ENCODE data around the gene DHX38. TPM values are rescaled to one million over a fixed set of nuclear protein-coding genes. Genes with fewer than 3 reads are reported as not detected.

DHX38 gene
- total and polyA plus RNA-seq, 3 experiments from 2014 or later = 32.7 to 98.3 (median 93.6) TPM

GRCh38 chr16:72138064-72138572, 44.5 kb downstream of the DHX38 start:
- Histone ChIP-seq H3K4me3 (ENCODE audit: low read length) (no peak overlapping the region), H3K9me3 (ENCODE audit: low read length) (no peaks in the 10 kb centered on the region), H3K4me1 (ENCODE audit: insufficient read depth, low read length) (no peaks in the 10 kb centered on the region), H3K27me3 (ENCODE audit: insufficient read depth, low read length, poor library complexity, severe bottlenecking) (no peaks in the 10 kb centered on the region), H3K36me3 (ENCODE audit: insufficient read depth, low read length) (no peaks in the 10 kb centered on the region), H3K27ac (ENCODE audit: low read depth, low read length) (no peak overlapping the region)
- Mint-ChIP-seq H3K27ac (no peak overlapping the region), H3K9me3 (no peaks in the 10 kb centered on the region), H3K4me3 (no peak overlapping the region), H3K27me3 (peaks cover 1 to 19% of the 10 kb centered on the region in 2 donors), H3K36me3 (no peaks in the 10 kb centered on the region), H3K4me1 (no peaks in the 10 kb centered on the region)
- no peak for DNase-seq
- ChIA-PET CTCF (interaction anchor here (3.6 kb wide), 1 partner anchor 14 kb away, joined by 9 read pairs; no protein-coding TSS in a partner anchor), POLR2A (no interaction called here)

- H3K27me3 Mint-ChIP-seq = peaks cover 2 to 21% of the 10 kb centered on the region in 2 donors
- no peaks in the 10 kb centered on the region for H3K9me3 Mint-ChIP-seq
- no peaks in the 10 kb centered on the region for H3K9me3 ChIP-seq (ENCODE audit: low read length)
- H3K4me1 ChIP-seq (ENCODE audit: insufficient read depth, low read length) = no peaks in the 10 kb centered on the region
- POLR2A ChIA-PET = no interaction called here
- CTCF ChIA-PET = no interaction called here
- no peaks in the 10 kb centered on the region for H3K36me3 Mint-ChIP-seq
- no peak overlapping the region for H3K4me3 ChIP-seq (ENCODE audit: low read length)
- no peaks in the 10 kb centered on the region for H3K36me3 ChIP-seq (ENCODE audit: insufficient read depth, low read length)
- no peak overlapping the region for H3K27ac ChIP-seq (ENCODE audit: low read depth, low read length)
- no peaks in the 10 kb centered on the region for H3K4me1 Mint-ChIP-seq
- DNase-seq = no peak
- H3K27me3 ChIP-seq (ENCODE audit: insufficient read depth, low read length, poor library complexity, severe bottlenecking) = no peaks in the 10 kb centered on the region
- no peak overlapping the region for H3K27ac Mint-ChIP-seq
- no peak overlapping the region for H3K4me3 Mint-ChIP-seq
Measured at GRCh38 chr16:72139908-72140307, 46.3 kb downstream of the DHX38 start.

GRCh38 chr16:72142476-72142875, 48.8 kb downstream of the DHX38 start:
- Histone ChIP-seq H3K27ac (ENCODE audit: low read depth, low read length) (no peak overlapping the region), H3K4me3 (ENCODE audit: low read length) (no peak overlapping the region), H3K4me1 (ENCODE audit: insufficient read depth, low read length) (no peaks in the 10 kb centered on the region), H3K27me3 (ENCODE audit: insufficient read depth, low read length, poor library complexity, severe bottlenecking) (no peaks in the 10 kb centered on the region), H3K9me3 (ENCODE audit: low read length) (no peaks in the 10 kb centered on the region), H3K36me3 (ENCODE audit: insufficient read depth, low read length) (no peaks in the 10 kb centered on the region)
- no peaks in the 10 kb centered on the region for H3K4me1 Mint-ChIP-seq
- H3K27ac Mint-ChIP-seq = no peak overlapping the region
- no peak overlapping the region for H3K4me3 Mint-ChIP-seq
- H3K27me3 Mint-ChIP-seq = peaks cover 2 to 18% of the 10 kb centered on the region in 2 donors
- peaks cover 0 to 6% (median under 1%) of the 10 kb centered on the region in 5 donors for H3K9me3 Mint-ChIP-seq
- ChIA-PET CTCF (no interaction called here), POLR2A (no interaction called here)
- no peak for DNase-seq
- no peaks in the 10 kb centered on the region for H3K36me3 Mint-ChIP-seq

GRCh38 chr16:72149676-72150464, 56.2 kb downstream of the DHX38 start:
- Mint-ChIP-seq H3K4me1 (no peaks in the 10 kb centered on the region), H3K27ac (no peak overlapping the region), H3K9me3 (peaks cover 0 to 6% (median 3%) of the 10 kb centered on the region in 5 donors), H3K27me3 (no peaks in the 10 kb centered on the region), H3K4me3 (no peak overlapping the region), H3K36me3 (no peaks in the 10 kb centered on the region)
- no peaks in the 10 kb centered on the region for H3K36me3 ChIP-seq (ENCODE audit: insufficient read depth, low read length)
- ChIA-PET CTCF (no interaction called here), POLR2A (no interaction called here)
- no peak overlapping the region for H3K4me3 ChIP-seq (ENCODE audit: low read length)
- no peaks in the 10 kb centered on the region for H3K27me3 ChIP-seq (ENCODE audit: insufficient read depth, low read length, poor library complexity, severe bottlenecking)
- no peaks in the 10 kb centered on the region for H3K9me3 ChIP-seq (ENCODE audit: low read length)
- H3K4me1 ChIP-seq (ENCODE audit: insufficient read depth, low read length) = no peaks in the 10 kb centered on the region
- H3K27ac ChIP-seq (ENCODE audit: low read depth, low read length) = no peak overlapping the region
- no peak for DNase-seq

- no peak overlapping the region for H3K27ac Mint-ChIP-seq
- H3K9me3 Mint-ChIP-seq = peaks cover 0 to 4% (median 0%) of the 10 kb centered on the region in 5 donors
- H3K27me3 Mint-ChIP-seq = peaks cover 3 to 16% of the 10 kb centered on the region in 2 donors
- no peak overlapping the region for H3K4me3 Mint-ChIP-seq
- Histone ChIP-seq H3K36me3 (ENCODE audit: insufficient read depth, low read length) (no peaks in the 10 kb centered on the region), H3K9me3 (ENCODE audit: low read length) (no peaks in the 10 kb centered on the region), H3K27me3 (ENCODE audit: insufficient read depth, low read length, poor library complexity, severe bottlenecking) (no peaks in the 10 kb centered on the region), H3K4me3 (ENCODE audit: low read length) (no peak overlapping the region), H3K27ac (ENCODE audit: low read depth, low read length) (no peak overlapping the region), H3K4me1 (ENCODE audit: insufficient read depth, low read length) (no peaks in the 10 kb centered on the region)
- POLR2A ChIA-PET = no interaction called here
- DNase-seq = no peak
- CTCF ChIA-PET = no interaction called here
- H3K36me3 Mint-ChIP-seq = peaks cover 0 to 4% (median 0%) of the 10 kb centered on the region in 3 donors
- no peaks in the 10 kb centered on the region for H3K4me1 Mint-ChIP-seq
Measured at GRCh38 chr16:72159386-72159785, 65.7 kb downstream of the DHX38 start.

- no peak for DNase-seq
- Mint-ChIP-seq H3K36me3 (peaks cover 0 to 4% (median 0%) of the 10 kb centered on the region in 3 donors), H3K4me3 (no peak overlapping the region), H3K4me1 (no peaks in the 10 kb centered on the region), H3K27me3 (peaks cover 4 to 19% of the 10 kb centered on the region in 2 donors), H3K9me3 (peaks cover 0 to 4% (median 0%) of the 10 kb centered on the region in 5 donors), H3K27ac (no peak overlapping the region)
- Histone ChIP-seq H3K27ac (ENCODE audit: low read depth, low read length) (no peak overlapping the region), H3K27me3 (ENCODE audit: insufficient read depth, low read length, poor library complexity, severe bottlenecking) (no peaks in the 10 kb centered on the region), H3K36me3 (ENCODE audit: insufficient read depth, low read length) (no peaks in the 10 kb centered on the region), H3K9me3 (ENCODE audit: low read length) (no peaks in the 10 kb centered on the region), H3K4me1 (ENCODE audit: insufficient read depth, low read length) (no peaks in the 10 kb centered on the region), H3K4me3 (ENCODE audit: low read length) (no peak overlapping the region)
- ChIA-PET CTCF (no interaction called here), POLR2A (no interaction called here)
Measured at GRCh38 chr16:72159801-72160200, 66.2 kb downstream of the DHX38 start.

- CTCF ChIA-PET = no interaction called here
- Mint-ChIP-seq H3K9me3 (peaks cover 0 to 4% (median 0%) of the 10 kb centered on the region in 5 donors), H3K36me3 (peaks cover 0 to 4% (median 0%) of the 10 kb centered on the region in 3 donors), H3K27ac (no peak overlapping the region), H3K4me1 (no peaks in the 10 kb centered on the region), H3K27me3 (peaks cover 5 to 27% of the 10 kb centered on the region in 2 donors), H3K4me3 (no peak overlapping the region)
- H3K4me3 ChIP-seq (ENCODE audit: low read length) = no peak overlapping the region
- no peaks in the 10 kb centered on the region for H3K4me1 ChIP-seq (ENCODE audit: insufficient read depth, low read length)
- no peaks in the 10 kb centered on the region for H3K36me3 ChIP-seq (ENCODE audit: insufficient read depth, low read length)
- H3K9me3 ChIP-seq (ENCODE audit: low read length) = no peaks in the 10 kb centered on the region
- no peak for DNase-seq
- POLR2A ChIA-PET = no interaction called here
- H3K27ac ChIP-seq (ENCODE audit: low read depth, low read length) = no peak overlapping the region
- no peaks in the 10 kb centered on the region for H3K27me3 ChIP-seq (ENCODE audit: insufficient read depth, low read length, poor library complexity, severe bottlenecking)
Measured at GRCh38 chr16:72162105-72162692, 68.6 kb downstream of the DHX38 start.
